Measurements from ENCODE around the gene UBE2I.

DNA sequence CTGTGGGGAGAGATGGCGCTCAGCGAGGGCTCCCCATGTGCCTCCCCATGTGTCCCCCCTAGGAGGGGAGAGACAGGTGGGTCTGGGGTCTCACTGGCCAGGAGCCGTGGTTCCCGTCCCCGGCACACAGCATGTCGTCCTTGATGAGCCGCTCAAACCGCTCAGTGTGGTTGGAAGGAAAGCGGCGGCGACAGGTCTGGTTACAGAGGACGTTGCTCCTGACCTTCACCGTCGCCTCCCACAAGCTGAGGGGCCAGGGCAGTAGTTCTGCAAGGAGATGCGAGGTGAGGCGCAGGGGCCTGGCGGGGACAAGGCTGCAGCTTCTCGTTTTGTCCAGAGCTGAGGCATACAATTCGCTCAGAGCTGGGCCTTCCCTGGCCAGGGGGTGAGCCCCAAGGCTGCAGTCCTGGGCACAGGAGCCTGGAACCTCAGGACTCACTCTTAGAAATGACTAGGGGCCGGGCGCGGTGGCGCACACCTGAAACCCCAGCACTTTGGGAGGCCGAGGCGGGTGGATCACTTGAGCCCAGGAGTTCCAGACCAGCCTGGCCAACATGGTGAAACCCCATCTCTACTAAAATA is 22.8 kb upstream of the UBE2I start:
- no peak for TF ChIP-seq POLR2A (IDR thresholded peaks at IDR 0.05)
- TF ChIP-seq, protein P1, sequence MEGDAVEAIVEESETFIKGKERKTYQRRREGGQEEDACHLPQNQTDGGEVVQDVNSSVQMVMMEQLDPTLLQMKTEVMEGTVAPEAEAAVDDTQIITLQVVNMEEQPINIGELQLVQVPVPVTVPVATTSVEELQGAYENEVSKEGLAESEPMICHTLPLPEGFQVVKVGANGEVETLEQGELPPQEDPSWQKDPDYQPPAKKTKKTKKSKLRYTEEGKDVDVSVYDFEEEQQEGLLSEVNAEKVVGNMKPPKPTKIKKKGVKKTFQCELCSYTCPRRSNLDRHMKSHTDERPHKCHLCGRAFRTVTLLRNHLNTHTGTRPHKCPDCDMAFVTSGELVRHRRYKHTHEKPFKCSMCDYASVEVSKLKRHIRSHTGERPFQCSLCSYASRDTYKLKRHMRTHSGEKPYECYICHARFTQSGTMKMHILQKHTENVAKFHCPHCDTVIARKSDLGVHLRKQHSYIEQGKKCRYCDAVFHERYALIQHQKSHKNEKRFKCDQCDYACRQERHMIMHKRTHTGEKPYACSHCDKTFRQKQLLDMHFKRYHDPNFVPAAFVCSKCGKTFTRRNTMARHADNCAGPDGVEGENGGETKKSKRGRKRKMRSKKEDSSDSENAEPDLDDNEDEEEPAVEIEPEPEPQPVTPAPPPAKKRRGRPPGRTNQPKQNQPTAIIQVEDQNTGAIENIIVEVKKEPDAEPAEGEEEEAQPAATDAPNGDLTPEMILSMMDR (IDR thresholded peaks at IDR 0.05): no peak
- no peak for TF ChIP-seq EP300 (IDR thresholded peaks at IDR 0.05; ENCODE audit: low read depth)

Data from transverse colon (tissue), 3 donors.